GM19193 (cell line): Measurements from ENCODE around the gene DLGAP4.

Source experiments
- POLR2A ChIP-seq: IDR thresholded peaks from 4 replicates; pipeline ENCODE4 v1.6.1; 2011; ENCODE audit not compliant: insufficient read depth, insufficient read length; ENCODE audit errors: extremely low read depth

The DLGAP4 gene

DNA sequence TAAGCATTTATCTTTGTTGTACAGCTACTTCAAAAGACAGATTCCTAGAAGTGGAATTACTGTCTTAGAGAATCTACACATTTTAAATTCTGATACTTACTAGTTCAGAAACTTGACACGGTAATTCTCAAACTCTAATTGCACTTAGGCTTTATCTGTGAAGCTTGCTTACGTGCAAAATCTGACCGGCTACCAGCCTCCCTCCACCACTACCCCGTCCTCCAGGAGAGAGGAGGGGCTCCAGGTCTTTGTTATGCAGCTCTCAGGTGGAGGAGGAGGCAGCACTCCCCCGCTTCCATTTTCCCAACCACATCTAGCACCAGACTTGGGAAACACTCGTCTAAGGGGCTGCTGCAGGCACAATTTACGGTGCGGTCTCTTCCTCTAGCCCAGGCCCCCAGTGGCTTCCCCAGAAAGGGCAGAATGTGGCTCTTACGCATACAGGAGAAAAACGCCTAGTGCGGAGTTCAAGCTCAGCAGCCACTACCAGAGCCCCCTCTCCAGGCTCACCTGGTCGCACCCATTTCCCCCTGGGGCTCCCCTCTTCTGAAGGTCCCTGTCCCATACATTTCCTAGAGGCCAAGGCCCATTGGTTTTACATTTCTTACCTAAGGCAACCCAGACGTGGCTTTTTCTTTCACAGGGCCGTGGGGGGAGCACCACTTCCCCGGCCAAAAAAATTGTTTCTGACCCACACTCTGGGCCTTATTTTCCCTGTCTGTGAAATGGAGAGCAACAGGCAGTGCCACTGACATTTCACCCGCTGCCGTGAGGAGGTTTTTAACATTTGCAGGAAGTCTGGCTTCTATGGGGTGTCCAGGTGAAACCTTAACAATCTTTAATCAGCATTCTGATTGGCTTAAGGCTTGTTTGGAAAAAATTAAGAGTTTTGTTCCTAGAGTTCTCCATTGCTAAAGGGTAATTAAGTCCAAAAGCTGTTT lies 265.7 kb downstream of the DLGAP4 start:
- no peak for TF ChIP-seq POLR2A

DNA sequence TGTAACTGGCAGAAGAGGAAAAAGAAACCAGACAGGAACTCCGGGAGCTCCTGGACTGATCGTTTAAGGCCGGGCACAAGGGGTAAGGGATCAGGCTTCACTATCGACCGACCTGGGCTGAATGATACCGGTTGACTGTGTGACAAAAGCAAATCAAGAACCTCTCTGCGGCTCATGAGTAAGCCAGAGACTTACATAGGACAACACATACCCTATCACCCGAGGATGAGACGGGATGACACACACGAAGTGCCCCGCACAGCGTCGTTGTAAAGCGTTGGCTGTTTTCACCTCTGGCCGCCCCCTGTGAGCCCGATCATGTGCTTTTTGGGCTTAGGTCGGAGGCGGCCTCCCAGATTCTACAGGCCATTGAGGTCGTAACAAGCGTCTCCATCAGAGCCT lies 266.6 kb downstream of the DLGAP4 start:
- no peak for TF ChIP-seq POLR2A

DNA sequence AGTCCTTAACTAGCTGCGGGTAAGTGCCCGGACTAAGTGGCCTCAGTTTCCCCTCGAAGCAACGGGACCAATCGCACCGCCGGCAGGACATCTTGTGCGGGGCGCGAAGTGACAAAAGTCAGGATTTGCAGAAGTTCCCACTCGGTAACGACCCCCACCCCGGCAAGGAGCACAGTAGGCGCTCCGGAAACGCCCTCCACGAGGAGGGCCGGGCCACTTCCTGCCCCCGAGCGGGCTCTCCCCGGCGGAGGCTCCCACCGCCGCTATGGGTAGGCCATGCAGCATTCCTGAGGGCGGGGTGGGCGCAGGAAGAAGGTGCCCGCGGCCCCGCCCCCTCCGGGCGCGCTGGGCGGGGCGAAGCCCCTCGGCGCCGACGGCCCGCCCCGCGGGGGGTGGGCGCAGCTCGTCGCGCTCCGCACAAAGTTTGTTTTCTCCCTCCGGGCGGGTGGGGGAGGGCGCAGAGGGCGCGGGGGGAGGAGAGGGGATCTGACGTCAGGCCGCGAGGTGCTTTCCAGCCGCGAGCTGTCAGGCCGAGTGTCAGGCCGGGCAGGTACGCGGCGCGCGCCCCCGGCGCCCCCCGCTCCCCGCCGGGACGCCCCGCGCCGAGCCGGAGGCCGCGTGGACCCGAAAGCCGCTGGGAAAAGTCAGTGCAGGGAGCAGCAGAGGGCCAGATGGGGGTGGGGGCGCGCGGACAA lies 267.1 kb downstream of the DLGAP4 start, which contains the start of gene TGIF2:
TSS of gene TGIF2 (plus strand) at position 495 of the 695 bp plus-strand sequence. CDS start 5,178 bp downstream, outside the sequence.
- TF ChIP-seq POLR2A, result peak; percentile 78

DNA sequence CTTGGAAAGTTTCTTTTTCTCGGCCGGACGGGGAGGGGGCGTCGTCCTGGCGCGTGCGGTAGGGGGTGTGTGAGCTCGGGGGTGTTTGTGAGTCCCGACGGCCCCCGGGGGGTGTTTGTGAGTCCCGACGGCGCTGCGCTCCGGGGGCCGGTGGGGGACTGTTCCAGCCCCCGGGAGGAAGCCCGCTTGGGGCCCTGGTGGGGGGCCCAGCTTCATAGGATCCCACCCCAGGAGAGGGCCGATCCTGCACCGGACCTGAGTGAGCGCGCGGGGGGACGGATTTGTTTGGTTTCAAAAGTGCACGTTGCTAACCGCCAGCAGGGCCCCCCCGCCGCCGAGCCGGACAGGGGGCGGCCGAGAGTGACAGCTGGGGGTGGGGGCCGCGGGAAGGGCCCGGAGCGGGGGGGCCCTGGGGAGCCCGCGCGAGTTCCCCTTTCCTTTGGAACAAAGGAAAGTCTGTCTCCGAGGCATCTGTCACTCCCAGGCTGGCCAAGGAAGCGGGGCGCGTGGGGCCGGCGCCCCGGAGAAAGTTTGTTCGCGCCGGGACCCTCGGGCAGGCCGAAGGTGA lies 267.7 kb downstream of the DLGAP4 start:
- peak; percentile 1 for TF ChIP-seq POLR2A

DNA sequence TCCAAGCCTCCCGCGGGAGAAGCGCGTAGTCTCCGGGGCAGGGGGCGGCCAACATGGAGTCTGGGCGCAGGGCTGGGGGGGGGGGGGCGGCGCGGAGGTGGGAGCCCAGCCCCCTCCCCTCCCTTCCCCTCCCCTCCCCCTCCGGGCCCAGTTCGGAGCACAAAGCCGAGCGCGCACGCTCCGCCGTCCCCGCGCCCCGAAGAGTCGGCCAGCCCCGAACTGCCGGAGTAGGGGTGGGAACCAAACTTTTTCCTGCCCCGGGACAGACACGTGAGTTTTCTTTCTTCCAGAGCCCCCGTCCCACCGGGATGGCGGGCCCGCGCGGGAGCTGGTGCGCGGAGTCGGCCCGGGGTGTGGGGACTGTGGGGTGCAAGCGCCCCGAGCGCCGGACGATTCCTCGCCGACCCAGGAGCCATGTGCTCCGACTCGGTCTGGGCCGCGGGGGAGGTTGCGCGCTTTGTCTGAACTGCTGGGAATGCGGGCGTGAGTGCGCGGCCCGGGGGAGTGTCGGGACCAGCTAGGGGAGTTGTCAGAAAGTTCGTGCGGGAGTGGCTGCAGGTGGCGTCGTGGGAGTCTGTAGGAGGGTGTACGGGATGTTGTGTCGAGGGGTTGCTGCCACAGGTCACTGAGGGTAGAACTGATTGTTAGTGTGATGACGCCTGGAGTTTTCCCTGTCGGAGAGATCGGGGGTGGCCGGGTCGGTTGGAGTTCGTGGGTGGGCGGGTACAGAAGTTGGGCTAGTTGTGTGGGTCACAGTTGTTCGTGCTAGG lies 268.4 kb downstream of the DLGAP4 start:
- TF ChIP-seq POLR2A, result no peak

DNA sequence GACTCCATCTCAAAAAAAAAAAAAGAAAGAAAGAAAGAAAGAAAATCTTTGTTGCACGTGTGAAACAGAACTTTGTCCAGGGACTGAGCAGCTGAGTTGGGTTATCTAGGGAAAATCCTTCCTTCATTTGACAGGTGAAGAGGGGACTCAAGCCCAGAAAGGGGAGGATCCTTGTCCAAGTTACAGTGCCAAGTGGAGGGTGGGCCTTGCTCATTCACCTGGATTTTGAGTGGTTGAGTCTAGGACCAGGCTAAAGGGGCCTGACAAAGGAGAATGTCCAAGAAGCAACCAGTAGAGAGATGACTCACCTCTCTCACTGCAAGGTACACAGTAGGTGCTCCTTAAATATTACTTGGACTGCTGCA lies 269.9 kb downstream of the DLGAP4 start:
- TF ChIP-seq POLR2A, result no peak
